Endothelial cell of umbilical vein (primary cell): ENCODE measurements around the gene CPD. TPM values are rescaled to one million over a fixed set of nuclear protein-coding genes. Genes with fewer than 3 reads are reported as not detected.

Experiments
- BruUV-seq: library from RNA; stranded (reverse); fragments of 400-500 nt; replicated peaks from 2 replicates; lab custom pipeline; 2021; lab: Mats Ljungman, UMichigan
- CTCF ChIA-PET: fragments of 300-600, 350-600 bp; sonication (Branson Sonifier 250); formaldehyde crosslinking; loops from one replicate; lab custom pipeline; 2021; ENCODE audit warnings: antibody characterized with exemption, inconsistent platforms; lab: Charles Lee
- POLR2A ChIA-PET: fragments of 300-600, 350-600 bp; sonication (Branson Sonifier 250); formaldehyde crosslinking; loops from one replicate; lab custom pipeline; 2021; ENCODE audit warnings: antibody characterized with exemption, inconsistent platforms; lab: Charles Lee
- DNase-seq: peaks from one replicate; pipeline ENCODE4 v3.0.0-alpha.2; 2011; ENCODE audit warnings: low read depth, low spot score
- FAIRE-seq: peaks from 2 replicates; lab custom pipeline; 2011; peaks lifted over from hg19 to GRCh38; lab: Jason Lieb, UNC
- H2AFZ ChIP-seq: 2 replicates; pipeline ENCODE4 v1.6.0; 2012; ENCODE audit warnings: low read depth, low read length, control low read depth, inconsistent platforms
- H3K27ac ChIP-seq: 2 replicates; pipeline ENCODE4 v1.5.1; 2011; ENCODE audit warnings: low read depth, mild to moderate bottlenecking, control low read depth, low read length, moderate library complexity; ENCODE audit not compliant: insufficient read depth
- H3K27me3 ChIP-seq, 2 experiments: 2 replicates each; pipeline versions ENCODE4 v1.6.0 to v1.6.1; 2011; ENCODE audit warnings: low read length in 2 of 2, mixed read lengths in 1 of 2; ENCODE audit not compliant: control insufficient read depth in 2 of 2, insufficient read depth in 2 of 2
- H3K36me3 ChIP-seq, 2 experiments: 2 replicates in 1 of 2; 3 replicates in 1 of 2; pipeline ENCODE4 v1.5.1; 2011; ENCODE audit warnings: low read length in 2 of 2, mild to moderate bottlenecking in 1 of 2, moderate library complexity in 1 of 2; ENCODE audit not compliant: control insufficient read depth in 2 of 2, insufficient read depth in 2 of 2; ENCODE audit errors: extremely low read depth in 1 of 2
- H3K4me1 ChIP-seq: 3 replicates; pipeline ENCODE4 v1.5.1; 2011; ENCODE audit warnings: mild to moderate bottlenecking, low read length; ENCODE audit not compliant: control insufficient read depth, insufficient read depth; ENCODE audit errors: extremely low read depth
- H3K4me2 ChIP-seq: 2 replicates; pipeline ENCODE4 v1.6.1; 2011; ENCODE audit warnings: low read length, control low read depth, mixed read lengths; ENCODE audit not compliant: insufficient read depth
- H3K4me3 ChIP-seq, 3 experiments: fragments of 200-600 bp in 1 of 3; sonication (generic), shearing (Covaris generic) in 1 of 3; replicated peaks in 1 of 3; 2 replicates each; pipeline ENCODE4 v1.5.1; 2011 to 2016; ENCODE audit warnings: control low read depth in 3 of 3, low read length in 3 of 3, mild to moderate bottlenecking in 2 of 3, inconsistent platforms in 1 of 3, low read depth in 1 of 3, moderate library complexity in 1 of 3; ENCODE audit not compliant: insufficient read depth in 1 of 3
- H3K79me2 ChIP-seq: 2 replicates; pipeline ENCODE4 v1.6.0; 2012; ENCODE audit warnings: low read length, inconsistent platforms; ENCODE audit not compliant: control insufficient read depth, insufficient read depth
- H3K9ac ChIP-seq: replicated peaks from 2 replicates; pipeline ENCODE3; 2011; ENCODE audit warnings: low read length, control low read depth; ENCODE audit not compliant: insufficient read depth; ENCODE audit errors: extremely low read depth
- H3K9me1 ChIP-seq: replicated peaks from 3 replicates; pipeline ENCODE4 v1.6.0; 2011; ENCODE audit warnings: mild to moderate bottlenecking, low read length; ENCODE audit not compliant: control insufficient read depth, insufficient read depth; ENCODE audit errors: extremely low read depth
- H3K9me3 ChIP-seq: replicated peaks from 2 replicates; pipeline ENCODE4 v1.5.1; 2012; ENCODE audit warnings: low read length, inconsistent platforms; ENCODE audit not compliant: control insufficient read depth, insufficient read depth
- H4K20me1 ChIP-seq: replicated peaks from 2 replicates; pipeline ENCODE3; 2011; ENCODE audit warnings: mild to moderate bottlenecking, low read length; ENCODE audit not compliant: control insufficient read depth, insufficient read depth; ENCODE audit errors: extremely low read depth
- EZH2 ChIP-seq: IDR thresholded peaks from 2 replicates; pipeline ENCODE4 v1.6.1; 2012; ENCODE audit warnings: borderline replicate concordance, low read depth, mild to moderate bottlenecking, moderate library complexity, low read length, inconsistent platforms; ENCODE audit not compliant: severe bottlenecking
- FOS ChIP-seq: IDR thresholded peaks from 2 replicates; pipeline ENCODE4 v1.6.1; 2011; ENCODE audit warnings: mild to moderate bottlenecking, low read length, moderate library complexity, borderline replicate concordance; ENCODE audit not compliant: insufficient read depth
- GATA2 ChIP-seq: IDR thresholded peaks from 2 replicates; pipeline ENCODE4 v1.7.0; 2011; ENCODE audit warnings: low read depth, mild to moderate bottlenecking, moderate library complexity, mixed read lengths, low read length; ENCODE audit not compliant: insufficient read length, insufficient read depth
- JUN ChIP-seq: IDR thresholded peaks from 2 replicates; pipeline ENCODE4 v1.6.1; 2011; ENCODE audit warnings: borderline replicate concordance, low read depth; ENCODE audit not compliant: insufficient read length, insufficient read depth
- MYC ChIP-seq: IDR thresholded peaks from one replicate; pipeline ENCODE4 v1.6.1; 2011; ENCODE audit warnings: mild to moderate bottlenecking, low read depth, low read length
- POLR2A ChIP-seq: IDR thresholded peaks from 2 replicates; pipeline ENCODE4 v1.6.1; 2012; ENCODE audit warnings: low read depth, mild to moderate bottlenecking, control low read depth, low read length
- POLR2AphosphoS5 ChIP-seq: IDR thresholded peaks from 2 replicates; pipeline ENCODE4 v1.6.1; 2012; ENCODE audit warnings: low read depth, mild to moderate bottlenecking, control low read depth, low read length, moderate library complexity; ENCODE audit not compliant: insufficient read depth
- dilution Hi-C: fragments of 300-500 bp; cut with MboI; formaldehyde crosslinking; loops from one replicate; pipeline ENCODE4 v1.15.0; 2019; ENCODE audit warnings: low sequenced_read_pairs; ENCODE audit not compliant: extremely low pct_ligation_motif_present
- intact Hi-C: fragments of 100-400 bp; cut with micrococcal nuclease; formaldehyde crosslinking; loops from one replicate; pipeline ENCODE4 v1.10.0; 2022
- polyA plus RNA-seq, 4 experiments: library from polyadenylated mRNA; depleted of rRNA in 3 of 4; stranded (reverse) in 3 of 4; unstranded in 1 of 4; fragments of >200 nt; gene quantifications; 2 replicates each; pipeline versions ENCODE4 v1.2.1 to v1.2.3, GENCODE V29; 2011 to 2012; ENCODE audit warnings: missing spikeins in 1 of 4
- total RNA-seq: library from RNA; stranded (reverse); gene quantifications from 2 replicates; pipeline ENCODE4 v1.2.3, GENCODE V29; 2021
- TF ChIP-seq, protein P1 (sequence below), 2 donors: IDR thresholded peaks; 1 replicate in 1 of 2; 2 replicates in 1 of 2; pipeline ENCODE4 v1.5.1; 2011; ENCODE audit warnings: low read length in 2 of 2, mild to moderate bottlenecking in 2 of 2, moderate library complexity in 2 of 2, control low read depth in 1 of 2, inconsistent platforms in 1 of 2, low read depth in 1 of 2; ENCODE audit not compliant: insufficient read depth in 1 of 2; ENCODE audit errors: extremely low read depth in 1 of 2
- TF ChIP-seq, protein P2 (sequence below): IDR thresholded peaks from 2 replicates; pipeline ENCODE4 v1.6.1; 2011; ENCODE audit not compliant: insufficient read depth, insufficient read length

CPD gene
- total and polyA plus RNA-seq, 2 donors (not counting 3 experiments of a cell fraction or from before 2014, with no cell fraction given) = 18.3 to 63.6 TPM

DNA sequence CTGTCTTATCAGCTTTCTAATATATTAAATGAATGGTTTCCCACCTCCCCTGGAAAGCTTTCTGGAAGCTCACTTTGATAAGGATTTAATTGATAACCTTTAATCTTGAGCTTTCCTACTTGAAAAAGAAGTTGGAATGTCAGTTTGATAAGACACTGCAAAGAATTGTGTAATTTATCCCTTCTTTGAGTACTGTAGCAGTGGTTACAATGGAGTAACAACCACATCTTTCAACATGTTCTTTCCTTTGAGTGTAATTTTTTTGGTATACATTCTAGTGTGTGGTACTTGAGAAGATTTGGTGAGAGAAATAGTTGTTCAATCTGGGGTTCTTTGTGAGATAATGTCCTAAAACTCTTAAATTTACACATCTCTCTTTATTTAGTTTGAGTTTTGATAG lies 43.4 kb downstream of the CPD start:
- no peak for FAIRE-seq
- Histone ChIP-seq H4K20me1 (no peaks in the 10 kb centered on the region), H3K79me2 (no peaks in the 10 kb centered on the region), H3K27me3 (no peaks in the 10 kb centered on the region), H3K4me2 (no peak overlapping the region), H3K9me1 (no peaks in the 10 kb centered on the region), H3K4me3 (no peak overlapping the region), H3K9ac (no peak overlapping the region), H3K27ac (no peak overlapping the region), H3K9me3 (no peaks in the 10 kb centered on the region), H3K36me3 (peaks cover 0 to 5% of the 10 kb centered on the region in 2 experiments), H2AFZ (no peak overlapping the region), H3K4me1 (no peaks in the 10 kb centered on the region)
- no peak for DNase-seq
- dilution Hi-C loops = no loop called here
- intact Hi-C loops = no loop called here
- no TSS peak for BruUV-seq
- ChIA-PET POLR2A (no interaction called here), CTCF (no interaction called here)
- TF ChIP-seq MYC = no peak
- TF ChIP-seq GATA2 = no peak
- TF ChIP-seq, protein P1, sequence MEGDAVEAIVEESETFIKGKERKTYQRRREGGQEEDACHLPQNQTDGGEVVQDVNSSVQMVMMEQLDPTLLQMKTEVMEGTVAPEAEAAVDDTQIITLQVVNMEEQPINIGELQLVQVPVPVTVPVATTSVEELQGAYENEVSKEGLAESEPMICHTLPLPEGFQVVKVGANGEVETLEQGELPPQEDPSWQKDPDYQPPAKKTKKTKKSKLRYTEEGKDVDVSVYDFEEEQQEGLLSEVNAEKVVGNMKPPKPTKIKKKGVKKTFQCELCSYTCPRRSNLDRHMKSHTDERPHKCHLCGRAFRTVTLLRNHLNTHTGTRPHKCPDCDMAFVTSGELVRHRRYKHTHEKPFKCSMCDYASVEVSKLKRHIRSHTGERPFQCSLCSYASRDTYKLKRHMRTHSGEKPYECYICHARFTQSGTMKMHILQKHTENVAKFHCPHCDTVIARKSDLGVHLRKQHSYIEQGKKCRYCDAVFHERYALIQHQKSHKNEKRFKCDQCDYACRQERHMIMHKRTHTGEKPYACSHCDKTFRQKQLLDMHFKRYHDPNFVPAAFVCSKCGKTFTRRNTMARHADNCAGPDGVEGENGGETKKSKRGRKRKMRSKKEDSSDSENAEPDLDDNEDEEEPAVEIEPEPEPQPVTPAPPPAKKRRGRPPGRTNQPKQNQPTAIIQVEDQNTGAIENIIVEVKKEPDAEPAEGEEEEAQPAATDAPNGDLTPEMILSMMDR (IDR thresholded peaks at IDR 0.05; ENCODE audit: extremely low read depth in 1 of 2, insufficient read depth in 1 of 2, low read depth in 1 of 2, low read length in 2 of 2) = no peak
- no peak for TF ChIP-seq FOS
- no peak for TF ChIP-seq POLR2A
- no peak for TF ChIP-seq EZH2
- TF ChIP-seq, protein P2, sequence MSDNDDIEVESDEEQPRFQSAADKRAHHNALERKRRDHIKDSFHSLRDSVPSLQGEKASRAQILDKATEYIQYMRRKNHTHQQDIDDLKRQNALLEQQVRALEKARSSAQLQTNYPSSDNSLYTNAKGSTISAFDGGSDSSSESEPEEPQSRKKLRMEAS = no peak
- TF ChIP-seq POLR2AphosphoS5 = no peak
- no peak for TF ChIP-seq JUN
